IPS-20b (cell line): ENCODE data around the gene HMOX1.
"Not testable (repeated sequence)": the region's sequence is repeated elsewhere in the genome, so short reads cannot be mapped to it uniquely, and the experiment has no call there.

Experiments used
- H3K27ac ChIP-seq: one replicate; pipeline ENCODE4 v1.5.1; 2013; ENCODE audit warnings: low read length
- H3K27me3 ChIP-seq: 2 replicates; pipeline ENCODE4 v1.6.1; 2013; ENCODE audit warnings: mild to moderate bottlenecking, low read length, inconsistent platforms; ENCODE audit not compliant: insufficient read depth
- H3K36me3 ChIP-seq: 2 replicates; pipeline ENCODE4 v1.6.1; 2013; ENCODE audit warnings: low read depth, mild to moderate bottlenecking, inconsistent platforms, low read length, moderate library complexity; ENCODE audit not compliant: insufficient read depth
- H3K4me1 ChIP-seq: 2 replicates; pipeline ENCODE4 v1.6.1; 2013; ENCODE audit warnings: mild to moderate bottlenecking, control low read depth, inconsistent platforms, low read length, moderate library complexity; ENCODE audit not compliant: insufficient read depth
- H3K4me3 ChIP-seq: 2 replicates; pipeline ENCODE4 v1.5.1; 2013; ENCODE audit warnings: mild to moderate bottlenecking, low read length, inconsistent platforms
- H3K9ac ChIP-seq: 2 replicates; pipeline ENCODE4 v1.6.1; 2013; ENCODE audit warnings: low read depth, mild to moderate bottlenecking, inconsistent platforms, low read length, moderate library complexity
- H3K9me3 ChIP-seq: 2 replicates; pipeline ENCODE4 v1.6.1; 2013; ENCODE audit warnings: mild to moderate bottlenecking, low read depth, low read length, inconsistent platforms; ENCODE audit not compliant: insufficient read depth

Gene HMOX1

DNA sequence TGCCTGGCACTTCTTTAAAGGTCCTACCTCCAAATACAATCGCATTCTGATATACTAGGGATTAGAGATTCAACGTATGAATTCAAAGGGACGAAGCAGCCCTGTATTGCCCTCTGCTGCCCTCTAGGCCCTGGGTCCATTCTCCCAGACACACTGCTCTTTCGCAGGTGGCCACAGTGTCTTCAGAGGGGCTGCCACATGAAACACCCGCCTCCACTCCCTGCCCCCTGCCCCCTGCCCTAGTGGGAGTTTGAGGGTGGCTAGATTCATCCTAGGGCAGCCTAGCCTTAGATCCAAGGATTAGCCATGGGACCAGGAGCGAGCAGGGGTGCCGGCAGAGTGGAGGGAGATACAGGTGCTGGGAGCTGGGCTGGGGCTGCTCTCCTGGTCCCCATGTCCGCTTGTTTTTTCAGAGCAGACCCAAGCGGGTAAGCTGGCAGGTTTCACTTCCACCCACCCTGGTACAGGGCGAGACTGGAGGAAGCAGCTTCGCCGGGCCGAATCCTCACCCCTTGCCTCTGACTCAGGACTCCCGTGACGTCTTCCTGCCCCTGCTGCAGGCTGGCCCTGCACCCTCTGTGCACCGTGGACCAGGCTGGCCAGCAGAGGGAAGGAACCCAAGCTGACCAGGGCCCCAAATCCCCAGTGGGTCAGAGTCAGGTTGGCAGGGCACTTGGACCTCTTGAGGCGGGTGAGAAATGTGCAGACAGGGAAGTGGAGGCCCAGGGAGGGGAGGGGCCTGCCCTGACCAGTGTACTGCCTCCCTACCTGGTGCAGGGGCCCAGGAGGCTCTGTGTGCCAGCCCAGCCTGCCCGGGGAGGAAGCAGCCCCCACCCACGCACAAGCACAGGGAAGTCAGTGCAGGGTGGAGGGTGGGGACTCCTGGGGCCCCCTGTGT, 28.4 kb upstream of the HMOX1 start:
- Histone ChIP-seq H3K4me3 (no peak overlapping the region), H3K9ac (no peak overlapping the region)

DNA sequence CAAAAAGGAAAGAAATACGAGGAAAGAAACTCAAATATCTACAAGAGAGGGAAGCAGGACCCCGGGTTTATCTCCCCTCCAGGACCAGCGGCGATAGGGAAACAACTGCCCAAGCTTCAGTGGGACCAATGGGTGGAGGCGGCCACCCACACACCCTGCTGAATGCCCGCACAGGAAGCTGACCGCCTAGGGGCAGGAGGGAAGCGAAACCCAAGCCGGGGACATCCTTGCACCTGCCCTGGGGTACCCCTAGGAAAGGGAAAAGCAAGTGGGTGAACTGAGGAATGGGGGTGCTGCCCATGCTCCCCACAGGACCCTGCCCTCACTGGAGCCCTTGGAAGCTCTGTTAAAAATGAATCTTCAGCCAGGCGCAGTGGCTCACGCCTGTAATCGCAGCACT, 27.6 kb upstream of the HMOX1 start:
- Histone ChIP-seq H3K9ac (no peak overlapping the region), H3K36me3 (no peaks in the 10 kb centered on the region), H3K9me3 (no peaks in the 10 kb centered on the region), H3K4me1 (no peaks in the 10 kb centered on the region; the same call in 1 of the 2 replicates), H3K4me3 (no peak overlapping the region), H3K27ac (no peak overlapping the region), H3K27me3 (peaks cover 11% of the 10 kb centered on the region)

More for the DNA sequence above, 28.4 kb upstream of the HMOX1 start:
- Histone ChIP-seq H3K9me3 (no peaks in the 10 kb centered on the region), H3K36me3 (no peaks in the 10 kb centered on the region), H3K4me1 (no peaks in the 10 kb centered on the region; the same call in 1 of the 2 replicates), H3K27me3 (peaks cover 11% of the 10 kb centered on the region), H3K27ac (no peak overlapping the region)

DNA sequence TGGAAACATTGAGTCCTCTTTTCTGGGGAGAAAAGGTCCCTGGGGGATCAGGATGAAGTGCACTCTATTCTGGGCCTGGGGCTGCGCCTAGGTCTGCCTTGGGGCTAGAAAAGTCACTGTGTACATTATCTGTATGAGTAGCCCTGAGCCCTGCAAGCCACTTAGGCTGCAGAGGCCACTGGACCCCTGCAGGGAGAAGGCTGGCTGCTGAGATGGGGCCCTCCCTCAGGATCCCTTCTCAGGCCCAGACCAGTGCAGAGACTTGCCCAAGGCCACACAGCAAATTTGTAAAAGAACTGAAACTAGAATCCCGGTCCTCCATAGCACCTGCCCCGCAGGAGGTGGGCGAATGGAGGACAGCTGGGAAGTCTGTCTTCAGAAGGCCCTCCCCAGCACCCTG, 26.8 kb upstream of the HMOX1 start:
- Histone ChIP-seq H3K27ac (no peak overlapping the region), H3K27me3 (peaks cover 11% of the 10 kb centered on the region), H3K9ac (no peak overlapping the region), H3K4me3 (no peak overlapping the region), H3K9me3 (no peaks in the 10 kb centered on the region), H3K36me3 (no peaks in the 10 kb centered on the region), H3K4me1 (no peaks in the 10 kb centered on the region; the same call in 1 of the 2 replicates)

DNA sequence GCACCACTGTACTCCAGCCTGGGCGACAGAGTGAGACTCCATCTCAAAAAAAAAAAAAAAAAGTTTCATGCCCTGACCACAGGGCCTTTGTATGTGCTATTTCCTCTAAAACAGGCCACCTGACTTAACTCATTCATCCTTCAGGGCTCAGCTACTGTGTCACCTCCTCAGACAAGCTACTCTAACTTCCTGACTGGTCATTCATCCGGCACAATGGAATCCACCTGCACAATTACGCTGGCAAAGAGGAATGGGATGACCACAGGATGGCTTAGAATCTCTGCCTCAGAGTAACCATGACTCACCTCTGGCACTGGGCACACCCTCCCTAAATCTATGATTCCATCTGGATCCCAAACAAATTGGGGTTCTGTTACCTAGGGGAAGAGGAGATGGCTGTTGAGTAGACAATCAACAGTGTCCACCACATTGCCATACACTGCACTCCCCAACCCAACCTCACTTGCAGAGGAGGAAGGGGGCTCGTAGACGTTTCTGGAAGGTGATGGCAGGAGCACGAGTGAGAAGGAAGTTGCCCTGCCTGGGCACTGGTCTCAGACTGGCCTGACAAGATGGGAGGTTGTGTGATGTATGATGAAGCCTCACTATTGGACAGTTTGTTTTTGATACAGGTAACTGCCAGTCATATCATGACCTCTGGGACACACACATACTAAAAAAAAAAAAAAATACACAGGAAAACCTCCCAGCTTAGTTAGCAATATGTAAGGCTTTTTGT, 22.8 kb upstream of the HMOX1 start:
- no peak overlapping the region for H3K9ac ChIP-seq
- no peaks in the 10 kb centered on the region for H3K4me1 ChIP-seq
- no peaks in the 10 kb centered on the region for H3K27me3 ChIP-seq
- H3K36me3 ChIP-seq: no peaks in the 10 kb centered on the region
- no peak overlapping the region for H3K27ac ChIP-seq
- no peak overlapping the region for H3K4me3 ChIP-seq
- no peaks in the 10 kb centered on the region for H3K9me3 ChIP-seq

DNA sequence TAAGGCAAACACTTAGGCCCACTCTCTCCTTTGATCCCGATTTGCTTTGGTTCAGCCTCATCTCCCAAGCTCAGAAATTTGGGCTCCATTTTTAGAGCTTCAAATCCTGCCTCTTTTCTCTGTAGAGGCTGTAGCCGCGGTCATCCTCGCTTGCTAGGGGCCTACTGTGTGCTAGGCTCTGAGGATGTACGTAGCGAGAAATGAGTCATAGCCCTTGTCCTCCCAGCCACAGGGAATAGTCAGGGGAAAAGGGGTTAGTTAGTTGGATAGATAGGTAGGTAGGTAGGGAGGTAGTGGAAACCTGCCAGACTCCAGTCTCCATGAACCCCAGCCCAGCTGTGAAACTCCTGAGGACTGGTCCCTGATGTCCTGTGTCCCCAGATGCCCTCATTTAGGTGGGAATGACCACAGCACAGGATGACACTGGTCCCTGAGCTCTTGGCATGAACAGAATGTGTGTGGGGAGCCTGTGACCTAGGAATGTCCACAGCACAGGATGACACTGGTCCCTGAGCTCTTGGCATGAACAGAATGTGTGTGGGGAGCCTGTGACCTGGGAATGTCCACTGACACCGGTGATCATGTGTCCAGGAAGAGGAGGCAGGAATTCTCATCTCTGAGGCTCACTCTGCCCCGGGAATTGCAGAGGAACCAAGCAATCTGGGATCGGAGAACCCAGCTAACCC, 21.4 kb upstream of the HMOX1 start:
- Histone ChIP-seq H3K27me3 (no peaks in the 10 kb centered on the region), H3K9ac (no peak overlapping the region), H3K4me3 (no peak overlapping the region), H3K36me3 (no peaks in the 10 kb centered on the region), H3K9me3 (no peaks in the 10 kb centered on the region), H3K4me1 (no peaks in the 10 kb centered on the region), H3K27ac (no peak overlapping the region)

DNA sequence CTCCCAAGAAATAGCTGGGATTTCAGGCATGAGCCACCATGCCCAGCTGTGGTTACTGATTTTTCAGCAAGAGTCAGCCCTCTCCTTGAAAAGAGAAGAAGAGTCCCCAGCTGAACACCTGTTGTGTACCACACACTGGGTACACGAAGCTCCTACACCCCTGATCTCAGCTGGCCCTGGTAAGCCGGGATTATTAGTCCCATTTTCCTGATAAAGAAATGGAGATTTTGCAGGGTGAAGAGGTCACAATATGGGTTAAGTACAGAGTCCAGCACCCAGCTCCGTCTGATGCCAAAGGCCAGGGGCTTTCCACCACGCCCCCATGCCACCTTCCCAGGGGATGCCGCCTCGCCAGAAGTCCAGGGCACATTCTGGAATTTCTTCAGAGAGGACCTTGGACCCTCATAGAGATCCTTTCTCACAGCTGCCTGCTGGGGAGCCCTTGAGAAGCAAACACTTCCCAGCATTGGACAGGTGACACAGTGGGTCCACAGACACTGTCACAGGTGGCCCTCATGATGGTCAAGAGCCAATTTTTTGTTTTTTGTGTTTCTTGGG, 19.8 kb upstream of the HMOX1 start:
- Histone ChIP-seq H3K9ac (no peak overlapping the region), H3K4me1 (no peaks in the 10 kb centered on the region), H3K4me3 (no peak overlapping the region), H3K27ac (no peak overlapping the region), H3K36me3 (no peaks in the 10 kb centered on the region), H3K27me3 (no peaks in the 10 kb centered on the region), H3K9me3 (no peaks in the 10 kb centered on the region)

DNA sequence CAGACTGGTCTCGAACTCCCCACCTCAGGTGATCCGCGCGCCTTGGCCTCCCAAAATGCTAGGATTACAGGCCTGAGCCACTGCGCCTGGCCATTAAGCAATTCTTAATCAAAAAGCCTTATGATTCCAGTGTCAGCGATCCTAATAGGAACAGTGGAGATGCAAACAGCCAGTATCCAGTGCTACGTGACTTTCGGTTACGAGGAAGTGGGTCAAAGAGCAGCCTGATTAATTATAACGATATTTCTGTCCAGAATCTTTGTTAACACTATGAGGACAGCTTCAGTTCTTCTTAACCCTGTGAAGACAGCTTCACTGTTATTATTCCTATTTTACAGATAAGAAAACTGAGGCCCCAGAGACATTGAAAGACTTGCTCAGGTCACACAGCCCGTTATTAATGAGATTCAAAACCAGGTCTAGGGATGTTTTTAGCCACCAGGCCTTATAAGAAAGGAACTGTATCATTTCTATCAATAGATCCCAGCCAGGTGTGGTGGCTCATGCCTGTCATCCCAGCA, 17.3 kb upstream of the HMOX1 start:
- Histone ChIP-seq H3K27me3 (no peaks in the 10 kb centered on the region), H3K9me3 (no peaks in the 10 kb centered on the region), H3K9ac (no peak overlapping the region), H3K36me3 (no peaks in the 10 kb centered on the region), H3K4me3 (no peak overlapping the region), H3K27ac (no peak overlapping the region), H3K4me1 (no peaks in the 10 kb centered on the region)

DNA sequence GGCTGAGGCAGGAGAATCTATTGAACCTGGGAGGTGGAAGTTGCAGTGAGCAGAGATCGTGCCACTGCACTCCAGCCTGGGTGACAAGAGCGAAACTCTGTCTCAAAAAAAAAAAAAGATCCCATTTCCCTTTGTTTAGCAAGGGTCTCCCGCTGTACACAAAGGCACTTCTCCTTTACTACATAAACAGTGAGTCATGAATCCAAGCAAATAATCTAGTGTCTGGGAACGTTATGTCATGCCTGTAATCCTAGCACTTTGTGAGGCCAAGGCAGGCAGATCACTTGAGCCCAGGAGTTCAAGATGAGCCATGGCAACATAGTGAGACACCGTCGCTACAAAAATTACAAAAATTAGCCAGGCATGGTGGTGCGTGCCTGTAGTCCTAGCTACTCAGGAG, 16.7 kb upstream of the HMOX1 start:
- H3K4me1 ChIP-seq, H3K4me3 ChIP-seq, H3K36me3 ChIP-seq, H3K9me3 ChIP-seq, H3K27me3 ChIP-seq, H3K9ac ChIP-seq, H3K27ac ChIP-seq: not testable (repeated sequence)

DNA sequence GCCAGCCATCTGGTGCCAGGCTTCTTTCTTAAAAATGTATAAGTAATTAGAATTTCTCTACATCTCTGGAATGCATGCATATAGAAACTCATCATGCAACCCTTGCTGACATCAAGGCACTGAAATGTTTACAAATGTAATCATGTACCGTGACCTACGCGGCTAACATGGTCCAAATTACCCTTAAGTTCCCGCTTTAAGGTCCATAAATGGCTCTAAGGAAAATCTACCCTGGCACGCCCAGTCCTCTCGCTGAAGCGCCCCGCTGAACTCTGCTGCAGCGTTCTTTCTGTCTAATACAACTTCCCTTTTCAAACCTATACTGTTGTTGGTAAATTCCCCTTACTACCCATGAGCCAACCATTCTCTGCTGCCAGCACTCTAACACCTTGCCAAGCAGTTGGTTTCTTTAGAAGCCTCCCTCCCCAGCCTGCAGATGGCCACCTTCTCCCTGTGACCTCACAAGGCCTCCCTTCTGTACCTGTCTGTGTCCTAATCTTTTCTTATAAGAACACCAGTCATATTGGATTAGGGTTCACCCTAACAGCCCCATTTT, 13.5 kb upstream of the HMOX1 start:
- Histone ChIP-seq H3K4me3 (no peak overlapping the region), H3K27me3 (no peaks in the 10 kb centered on the region), H3K4me1 (peaks cover 4% of the 10 kb centered on the region; the same call in 1 of the 2 replicates), H3K9me3 (no peaks in the 10 kb centered on the region), H3K36me3 (no peaks in the 10 kb centered on the region), H3K27ac (no peak overlapping the region), H3K9ac (no peak overlapping the region)

DNA sequence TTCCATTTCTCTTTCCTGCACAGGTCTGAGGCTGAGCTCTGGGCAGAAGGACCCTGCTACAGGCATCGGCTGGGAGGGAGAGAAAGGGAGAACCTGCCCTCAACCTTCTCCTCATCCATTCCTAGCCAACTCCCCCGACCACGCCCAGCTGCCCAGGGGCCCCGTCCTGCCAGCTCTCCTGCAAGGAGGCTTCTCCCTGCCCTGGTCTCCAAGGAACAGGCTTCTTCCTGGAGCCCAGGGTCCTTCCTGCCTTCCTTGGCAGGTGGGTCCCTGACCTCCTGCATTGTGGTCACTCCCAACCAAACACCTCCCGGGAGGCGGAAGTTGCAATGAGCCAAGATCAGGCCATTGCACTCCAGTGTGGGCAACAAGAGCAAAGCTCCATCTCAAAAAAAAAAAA, 12.5 kb upstream of the HMOX1 start:
- no peak overlapping the region for H3K27ac ChIP-seq
- no peaks in the 10 kb centered on the region for H3K36me3 ChIP-seq
- no peaks in the 10 kb centered on the region for H3K9me3 ChIP-seq
- peaks cover 4% of the 10 kb centered on the region; the same call in 1 of the 2 replicates for H3K4me1 ChIP-seq
- no peaks in the 10 kb centered on the region for H3K27me3 ChIP-seq
- H3K4me3 ChIP-seq: no peak overlapping the region
- no peak overlapping the region for H3K9ac ChIP-seq

DNA sequence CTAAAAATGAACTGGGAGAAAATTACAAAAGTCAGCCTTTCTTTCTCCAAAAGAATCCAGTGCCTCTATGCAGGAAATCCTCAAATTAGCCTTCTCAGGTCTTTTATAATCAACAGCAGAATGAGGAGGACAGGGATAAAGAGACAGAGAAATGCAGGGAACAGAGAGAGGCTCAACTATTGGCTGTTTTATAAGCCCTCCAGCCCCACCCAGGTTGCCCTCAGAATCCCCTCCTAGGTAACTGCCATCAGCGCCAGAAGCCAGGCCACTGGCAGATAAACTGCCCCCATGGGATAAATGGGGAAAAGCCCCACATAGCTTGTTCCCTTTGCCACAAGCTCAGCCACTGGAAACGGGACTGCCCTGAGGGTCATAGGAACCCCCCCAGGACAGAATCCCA, 10.9 kb upstream of the HMOX1 start:
- Histone ChIP-seq H3K27me3 (no peaks in the 10 kb centered on the region), H3K9me3 (no peaks in the 10 kb centered on the region), H3K4me1 (peaks cover 4% of the 10 kb centered on the region; the same call in 1 of the 2 replicates), H3K9ac (no peak overlapping the region), H3K4me3 (no peak overlapping the region), H3K36me3 (no peaks in the 10 kb centered on the region), H3K27ac (no peak overlapping the region)
